ENCODE measurements around the gene LILRB1. TPM values are rescaled to one million over a fixed set of nuclear protein-coding genes. Genes with fewer than 3 reads are reported as not detected.
"Not testable (repeated sequence)": the region's sequence is repeated elsewhere in the genome, so short reads cannot be mapped to it uniquely, and the experiment has no call there.

The LILRB1 gene
- total RNA-seq, 1 donor from 2014 or later = not detected

- no peak overlapping the region for H3K4me3 Mint-ChIP-seq
- no peaks in the 10 kb centered on the region for H3K27me3 Mint-ChIP-seq (ENCODE audit: low read depth)
- no peak overlapping the region for H3K27ac Mint-ChIP-seq
- H3K4me1 Mint-ChIP-seq = no peaks in the 10 kb centered on the region
- H3K36me3 Mint-ChIP-seq = peaks cover 2% of the 10 kb centered on the region
- DNase-seq (ENCODE audit: low spot score in 2 of 2, unreplicated experiment in 2 of 2) = no peak
- TF ChIP-seq CTCF (IDR thresholded peaks at IDR 0.05; ENCODE audit: unreplicated experiment) = no peak
- peaks cover 65% of the 10 kb centered on the region for H3K9me3 Mint-ChIP-seq
These were observed 13.3 kb upstream of the LILRB1 start for GRCh38 chr19:54616821-54617560.

- H3K36me3 Mint-ChIP-seq = no peaks in the 10 kb centered on the region
- no peaks in the 10 kb centered on the region for H3K4me1 Mint-ChIP-seq
- no peak for TF ChIP-seq CTCF (IDR thresholded peaks at IDR 0.05; ENCODE audit: unreplicated experiment)
- no peaks in the 10 kb centered on the region for H3K27me3 Mint-ChIP-seq (ENCODE audit: low read depth)
- peaks cover 59% of the 10 kb centered on the region for H3K9me3 Mint-ChIP-seq
- no peak for DNase-seq (ENCODE audit: low spot score in 2 of 2, unreplicated experiment in 2 of 2)
- H3K4me3 Mint-ChIP-seq = no peak overlapping the region
- H3K27ac Mint-ChIP-seq = no peak overlapping the region
These were observed 9.8 kb upstream of the LILRB1 start for GRCh38 chr19:54620464-54620863.

DNA sequence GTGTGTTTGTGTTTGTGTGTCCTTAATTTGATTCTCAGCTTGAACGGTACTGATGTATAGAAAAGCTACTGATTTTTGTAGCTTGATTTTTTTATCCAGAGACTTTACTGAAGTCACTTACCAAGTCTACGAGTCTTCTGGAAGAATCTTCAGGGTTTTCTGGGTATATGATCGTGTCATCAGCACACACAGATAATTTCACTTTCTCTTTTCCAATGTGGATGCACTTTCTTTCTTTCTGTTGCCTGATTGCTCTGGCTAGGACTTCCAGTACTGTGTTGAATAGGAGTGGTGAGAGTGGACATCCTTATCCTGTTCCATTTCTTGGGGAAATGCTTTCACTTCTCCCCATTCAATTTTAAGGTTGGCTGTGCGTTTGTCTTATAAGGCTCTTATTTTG lies 7.9 kb upstream of the LILRB1 start:
- H3K9me3 Mint-ChIP-seq = peaks cover 54% of the 10 kb centered on the region

GRCh38 chr19:54624234-54624633 lies 6.0 kb upstream of the LILRB1 start:
- not testable (repeated sequence) for H3K36me3 Mint-ChIP-seq; H3K27me3 Mint-ChIP-seq (ENCODE audit: low read depth); H3K4me3 Mint-ChIP-seq; DNase-seq (ENCODE audit: low spot score in 2 of 2, unreplicated experiment in 2 of 2); H3K4me1 Mint-ChIP-seq; H3K27ac Mint-ChIP-seq
- H3K9me3 Mint-ChIP-seq = peaks cover 53% of the 10 kb centered on the region

More for the DNA sequence above, 7.9 kb upstream of the LILRB1 start:
- no peak overlapping the region for H3K4me3 Mint-ChIP-seq
- no peaks in the 10 kb centered on the region for H3K36me3 Mint-ChIP-seq
- no peak overlapping the region for H3K27ac Mint-ChIP-seq
- no peak for TF ChIP-seq CTCF (IDR thresholded peaks at IDR 0.05; ENCODE audit: unreplicated experiment)
- no peak for DNase-seq (ENCODE audit: low spot score in 2 of 2, unreplicated experiment in 2 of 2)
- no peaks in the 10 kb centered on the region for H3K27me3 Mint-ChIP-seq (ENCODE audit: low read depth)
- H3K4me1 Mint-ChIP-seq = no peaks in the 10 kb centered on the region

- H3K27me3 Mint-ChIP-seq (ENCODE audit: low read depth); H3K4me3 Mint-ChIP-seq; DNase-seq (ENCODE audit: low spot score in 2 of 2, unreplicated experiment in 2 of 2); H3K4me1 Mint-ChIP-seq; H3K27ac Mint-ChIP-seq; H3K36me3 Mint-ChIP-seq: not testable (repeated sequence)
- peaks cover 55% of the 10 kb centered on the region for H3K9me3 Mint-ChIP-seq
These were observed 5.2 kb upstream of the LILRB1 start for GRCh38 chr19:54624934-54625730.

DNA sequence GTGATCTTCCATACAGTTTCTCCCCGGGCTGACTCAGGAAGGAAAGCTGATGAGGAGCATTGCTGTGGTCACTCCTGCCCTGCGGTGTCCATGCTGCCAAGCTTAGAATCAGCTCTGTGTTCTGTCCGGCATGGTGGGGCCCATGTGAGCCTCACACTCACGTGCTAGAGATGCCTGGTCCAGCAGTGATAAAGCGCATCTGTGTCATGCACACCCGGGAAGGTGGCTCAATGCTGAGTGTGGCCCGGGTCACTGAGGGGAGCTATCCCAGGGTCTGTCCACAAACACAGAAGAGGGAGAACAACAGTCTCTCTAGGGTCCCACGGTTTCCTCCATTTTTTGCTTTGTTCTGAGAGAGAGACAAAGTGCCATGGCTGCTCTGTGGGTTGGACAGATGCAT lies 3.5 kb upstream of the LILRB1 start:
- Mint-ChIP-seq H3K27ac (no peak overlapping the region), H3K36me3 (peaks cover 2% of the 10 kb centered on the region), H3K9me3 (peaks cover 52% of the 10 kb centered on the region), H3K27me3 (ENCODE audit: low read depth) (no peaks in the 10 kb centered on the region), H3K4me3 (no peak overlapping the region), H3K4me1 (no peaks in the 10 kb centered on the region)
- DNase-seq (ENCODE audit: low spot score in 2 of 2, unreplicated experiment in 2 of 2) = no peak
- TF ChIP-seq CTCF (IDR thresholded peaks at IDR 0.05; ENCODE audit: unreplicated experiment) = no peak

DNA sequence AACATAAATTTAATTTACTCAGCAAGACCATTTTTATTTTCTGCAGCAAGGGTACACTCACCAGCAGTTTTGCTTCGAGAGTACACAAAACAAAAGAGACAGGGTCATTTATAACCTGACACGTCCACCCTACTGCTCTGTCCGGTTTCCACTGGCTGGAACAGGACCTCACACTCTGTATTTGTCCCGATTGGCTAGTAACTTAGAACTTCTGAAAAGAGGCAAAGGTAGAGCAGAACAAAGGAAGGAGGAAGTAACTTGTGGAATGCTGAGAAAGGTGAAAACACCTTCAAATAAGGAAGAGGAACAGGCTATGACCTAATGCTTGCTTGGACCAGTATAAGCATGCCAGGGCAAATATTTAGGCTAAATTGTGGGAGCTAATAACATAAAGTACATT lies 2.4 kb upstream of the LILRB1 start:
- H3K27me3 Mint-ChIP-seq (ENCODE audit: low read depth); H3K4me3 Mint-ChIP-seq; DNase-seq (ENCODE audit: low spot score in 2 of 2, unreplicated experiment in 2 of 2); H3K27ac Mint-ChIP-seq; H3K36me3 Mint-ChIP-seq; H3K4me1 Mint-ChIP-seq: not testable (repeated sequence)
- H3K9me3 Mint-ChIP-seq = peaks cover 44% of the 10 kb centered on the region

Data from mesothelial cell of epicardium (in vitro differentiated cells).